Activated naive CD8-positive, alpha-beta T cell (primary cell): Measurements from ENCODE around the gene GRIA1.

Experiments used
- H3K27ac Mint-ChIP-seq: one replicate; pipeline ENCODE4 v1.8.0; 2021; ENCODE audit warnings: mixed read lengths
- H3K27me3 Mint-ChIP-seq: one replicate; pipeline ENCODE4 v1.8.0; 2021; ENCODE audit warnings: mixed read lengths
- H3K36me3 Mint-ChIP-seq: one replicate; pipeline ENCODE4 v1.8.0; 2021; ENCODE audit warnings: mixed read lengths
- H3K4me1 Mint-ChIP-seq: one replicate; pipeline ENCODE4 v1.8.0; 2021; ENCODE audit warnings: low read depth, mixed read lengths
- H3K4me3 Mint-ChIP-seq: one replicate; pipeline ENCODE4 v1.8.0; 2021; ENCODE audit warnings: mild to moderate bottlenecking, mixed read lengths
- H3K9me3 Mint-ChIP-seq: one replicate; pipeline ENCODE4 v1.8.0; 2021; ENCODE audit warnings: low read depth, mixed read lengths

GRIA1 gene

DNA sequence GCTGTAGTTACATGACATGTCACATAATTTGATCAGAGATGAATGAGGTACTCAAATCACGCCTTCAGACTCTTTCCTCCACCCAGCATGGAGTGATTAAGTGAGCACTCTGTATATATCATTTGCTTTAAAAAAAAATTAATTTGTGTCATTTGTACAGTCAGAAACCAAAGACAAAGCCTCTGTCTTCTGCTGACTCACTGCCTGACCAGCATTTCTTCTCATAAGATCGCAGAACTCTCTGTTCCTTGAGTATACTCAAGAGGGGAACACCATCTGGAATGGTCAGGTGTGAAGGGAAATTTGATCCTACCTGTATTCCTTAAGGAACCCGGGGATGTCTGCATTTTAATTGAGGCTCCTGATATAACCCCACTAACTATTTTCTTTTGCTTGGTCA lies 293.8 kb downstream of the GRIA1 start:
- Mint-ChIP-seq H3K27me3 (no peaks in the 10 kb centered on the region), H3K4me3 (no peak overlapping the region)

GRCh38 chr5:153791339-153791738 lies 300.9 kb downstream of the GRIA1 start:
- Mint-ChIP-seq H3K36me3 (no peaks in the 10 kb centered on the region), H3K9me3 (no peaks in the 10 kb centered on the region), H3K27ac (no peak overlapping the region), H3K4me3 (no peak overlapping the region), H3K27me3 (no peaks in the 10 kb centered on the region), H3K4me1 (no peaks in the 10 kb centered on the region)

More for the DNA sequence above, 293.8 kb downstream of the GRIA1 start:
- H3K4me1 Mint-ChIP-seq, result no peaks in the 10 kb centered on the region
- no peak overlapping the region for H3K27ac Mint-ChIP-seq
- no peaks in the 10 kb centered on the region for H3K36me3 Mint-ChIP-seq
- H3K9me3 Mint-ChIP-seq, result no peaks in the 10 kb centered on the region

DNA sequence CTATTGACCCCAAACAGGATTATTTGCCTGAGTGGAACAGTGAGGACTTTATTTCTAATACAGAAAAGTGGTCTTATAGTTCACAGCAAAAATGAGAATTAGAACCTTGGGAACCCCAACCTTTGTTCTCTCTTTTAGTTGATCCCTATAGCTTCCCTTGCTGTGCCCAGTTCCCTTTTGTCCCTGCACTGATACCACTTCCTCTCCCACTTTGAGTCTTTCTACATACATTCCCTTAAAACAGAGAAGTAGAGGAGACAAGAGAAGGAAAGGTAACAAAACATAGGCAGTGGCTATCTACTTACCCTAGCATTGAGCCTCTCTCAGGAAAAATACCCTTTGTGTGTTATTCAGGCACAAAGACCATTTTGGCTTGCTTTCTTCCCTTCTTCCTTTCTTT lies 301.8 kb downstream of the GRIA1 start:
- no peaks in the 10 kb centered on the region for H3K9me3 Mint-ChIP-seq
- no peaks in the 10 kb centered on the region for H3K36me3 Mint-ChIP-seq
- H3K27me3 Mint-ChIP-seq, result no peaks in the 10 kb centered on the region
- H3K4me3 Mint-ChIP-seq, result no peak overlapping the region
- H3K27ac Mint-ChIP-seq, result no peak overlapping the region
- no peaks in the 10 kb centered on the region for H3K4me1 Mint-ChIP-seq

DNA sequence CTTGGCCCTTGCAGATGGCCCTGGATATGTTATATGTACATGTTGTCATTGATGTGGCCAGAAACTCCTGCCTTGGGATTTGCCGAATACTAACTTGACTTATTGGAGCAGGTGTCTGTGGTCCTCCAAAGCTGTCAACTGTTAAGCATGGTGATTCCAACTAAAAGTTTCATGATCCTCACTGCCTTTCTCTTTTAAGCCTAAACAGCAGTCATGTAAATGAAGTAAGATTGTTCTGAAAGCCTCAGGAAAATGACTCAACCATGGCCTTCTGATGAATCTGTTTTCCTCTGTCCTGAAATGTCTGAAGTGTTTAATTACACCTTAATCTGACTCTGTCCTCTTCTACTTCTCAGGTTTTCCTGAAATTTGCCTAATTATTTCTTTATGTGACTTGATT lies 303.2 kb downstream of the GRIA1 start:
- H3K4me3 Mint-ChIP-seq, result no peak overlapping the region
- H3K27me3 Mint-ChIP-seq, result no peaks in the 10 kb centered on the region
- H3K9me3 Mint-ChIP-seq, result no peaks in the 10 kb centered on the region
- no peaks in the 10 kb centered on the region for H3K36me3 Mint-ChIP-seq
- no peak overlapping the region for H3K27ac Mint-ChIP-seq
- H3K4me1 Mint-ChIP-seq, result no peaks in the 10 kb centered on the region

GRCh38 chr5:153794327-153794726 lies 303.9 kb downstream of the GRIA1 start:
- no peaks in the 10 kb centered on the region for H3K27me3 Mint-ChIP-seq
- H3K27ac Mint-ChIP-seq, result no peak overlapping the region
- H3K4me1 Mint-ChIP-seq, result no peaks in the 10 kb centered on the region
- no peaks in the 10 kb centered on the region for H3K36me3 Mint-ChIP-seq
- H3K9me3 Mint-ChIP-seq, result no peaks in the 10 kb centered on the region
- H3K4me3 Mint-ChIP-seq, result no peak overlapping the region

GRCh38 chr5:153796527-153796926 lies 306.1 kb downstream of the GRIA1 start:
- Mint-ChIP-seq H3K9me3 (no peaks in the 10 kb centered on the region), H3K27ac (no peak overlapping the region), H3K4me1 (no peaks in the 10 kb centered on the region), H3K27me3 (no peaks in the 10 kb centered on the region), H3K36me3 (no peaks in the 10 kb centered on the region), H3K4me3 (no peak overlapping the region)

- Mint-ChIP-seq H3K27ac (no peak overlapping the region), H3K36me3 (no peaks in the 10 kb centered on the region), H3K27me3 (no peaks in the 10 kb centered on the region), H3K4me3 (no peak overlapping the region), H3K9me3 (no peaks in the 10 kb centered on the region), H3K4me1 (no peaks in the 10 kb centered on the region)
Observed at GRCh38 chr5:153797484-153797883, 307.0 kb downstream of the GRIA1 start.

- no peaks in the 10 kb centered on the region for H3K27me3 Mint-ChIP-seq
- H3K4me3 Mint-ChIP-seq, result no peak overlapping the region
- no peaks in the 10 kb centered on the region for H3K4me1 Mint-ChIP-seq
- no peaks in the 10 kb centered on the region for H3K9me3 Mint-ChIP-seq
- H3K36me3 Mint-ChIP-seq, result no peaks in the 10 kb centered on the region
- no peak overlapping the region for H3K27ac Mint-ChIP-seq
Observed at GRCh38 chr5:153798830-153799229, 308.4 kb downstream of the GRIA1 start.

GRCh38 chr5:153799466-153799865 lies 309.0 kb downstream of the GRIA1 start:
- H3K4me3 Mint-ChIP-seq, result no peak overlapping the region
- no peaks in the 10 kb centered on the region for H3K36me3 Mint-ChIP-seq
- H3K27me3 Mint-ChIP-seq, result peaks cover 4% of the 10 kb centered on the region
- H3K4me1 Mint-ChIP-seq, result no peaks in the 10 kb centered on the region
- no peak overlapping the region for H3K27ac Mint-ChIP-seq
- H3K9me3 Mint-ChIP-seq, result peaks cover 3% of the 10 kb centered on the region

GRCh38 chr5:153802050-153802821 lies 311.8 kb downstream of the GRIA1 start:
- no peaks in the 10 kb centered on the region for H3K4me1 Mint-ChIP-seq
- H3K36me3 Mint-ChIP-seq, result no peaks in the 10 kb centered on the region
- no peak overlapping the region for H3K27ac Mint-ChIP-seq
- no peak overlapping the region for H3K4me3 Mint-ChIP-seq
- peaks cover 3% of the 10 kb centered on the region for H3K9me3 Mint-ChIP-seq
- peaks cover 4% of the 10 kb centered on the region for H3K27me3 Mint-ChIP-seq

GRCh38 chr5:153807801-153808200 lies 317.3 kb downstream of the GRIA1 start:
- H3K9me3 Mint-ChIP-seq, result peaks cover 3% of the 10 kb centered on the region
- H3K27ac Mint-ChIP-seq, result no peak overlapping the region
- H3K4me3 Mint-ChIP-seq, result no peak overlapping the region
- no peaks in the 10 kb centered on the region for H3K36me3 Mint-ChIP-seq
- H3K27me3 Mint-ChIP-seq, result peaks cover 5% of the 10 kb centered on the region
- H3K4me1 Mint-ChIP-seq, result no peaks in the 10 kb centered on the region

DNA sequence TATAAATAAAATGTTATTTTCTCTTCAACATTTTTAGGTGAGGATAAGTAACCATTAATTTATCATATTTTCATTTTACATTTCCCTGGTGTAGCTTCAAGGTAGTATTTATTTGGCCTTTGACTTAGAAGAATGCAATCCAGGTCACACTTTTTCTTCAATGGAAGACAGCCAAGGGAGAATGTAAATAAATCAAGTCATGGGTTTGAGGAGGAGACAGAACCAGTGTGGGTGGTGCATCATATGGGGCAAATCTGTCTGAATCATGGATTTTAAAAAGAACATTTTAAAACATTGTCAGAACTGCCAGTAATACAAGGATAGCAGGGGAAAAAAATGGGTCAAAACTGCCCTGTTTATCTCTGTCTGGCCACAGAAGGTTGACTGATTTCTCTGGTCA lies 318.7 kb downstream of the GRIA1 start:
- H3K27me3 Mint-ChIP-seq, result peaks cover 3% of the 10 kb centered on the region

GRCh38 chr5:153813901-153814300 lies 323.4 kb downstream of the GRIA1 start:
- peaks cover 4% of the 10 kb centered on the region for H3K9me3 Mint-ChIP-seq

More for the DNA sequence above, 318.7 kb downstream of the GRIA1 start:
- Mint-ChIP-seq H3K36me3 (no peaks in the 10 kb centered on the region), H3K27ac (no peak overlapping the region), H3K4me3 (no peak overlapping the region), H3K9me3 (peaks cover under 1% of the 10 kb centered on the region), H3K4me1 (no peaks in the 10 kb centered on the region)

DNA sequence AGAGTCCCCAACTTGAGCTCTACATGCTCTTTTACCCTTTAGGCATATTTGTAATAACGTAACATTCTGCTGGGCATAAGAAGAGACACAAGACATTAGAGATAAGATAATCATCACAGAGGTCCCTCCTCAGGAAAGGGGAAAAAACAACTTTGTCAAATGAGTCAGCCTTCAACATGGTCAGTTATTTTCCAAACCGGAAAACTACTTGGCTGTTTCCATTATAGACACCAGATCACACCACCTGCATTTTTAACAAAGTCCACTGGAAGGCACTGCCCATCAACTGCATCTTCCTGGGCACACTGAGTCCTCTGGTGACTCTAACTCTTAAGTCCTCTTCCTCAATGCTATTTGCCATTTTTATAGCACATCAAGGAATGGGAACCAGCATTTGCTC lies 326.4 kb downstream of the GRIA1 start:
- H3K4me3 Mint-ChIP-seq, result no peak overlapping the region
- H3K27ac Mint-ChIP-seq, result no peak overlapping the region
- peaks cover 4% of the 10 kb centered on the region for H3K9me3 Mint-ChIP-seq
- H3K36me3 Mint-ChIP-seq, result no peaks in the 10 kb centered on the region
- no peaks in the 10 kb centered on the region for H3K4me1 Mint-ChIP-seq
- peaks cover 5% of the 10 kb centered on the region for H3K27me3 Mint-ChIP-seq

More at GRCh38 chr5:153813901-153814300, 323.4 kb downstream of the GRIA1 start:
- Mint-ChIP-seq H3K4me3 (no peak overlapping the region), H3K36me3 (no peaks in the 10 kb centered on the region), H3K4me1 (no peaks in the 10 kb centered on the region), H3K27ac (no peak overlapping the region), H3K27me3 (peaks cover 6% of the 10 kb centered on the region)

GRCh38 chr5:153818626-153819025 lies 328.2 kb downstream of the GRIA1 start:
- no peak overlapping the region for H3K4me3 Mint-ChIP-seq
- H3K36me3 Mint-ChIP-seq, result no peaks in the 10 kb centered on the region
- peaks cover 5% of the 10 kb centered on the region for H3K27me3 Mint-ChIP-seq
- H3K27ac Mint-ChIP-seq, result no peak overlapping the region
- peaks cover 4% of the 10 kb centered on the region for H3K9me3 Mint-ChIP-seq
- no peaks in the 10 kb centered on the region for H3K4me1 Mint-ChIP-seq

- no peak overlapping the region for H3K4me3 Mint-ChIP-seq
- peaks cover 6% of the 10 kb centered on the region for H3K27me3 Mint-ChIP-seq
- H3K27ac Mint-ChIP-seq, result no peak overlapping the region
- peaks cover 4% of the 10 kb centered on the region for H3K9me3 Mint-ChIP-seq
- no peaks in the 10 kb centered on the region for H3K4me1 Mint-ChIP-seq
- H3K36me3 Mint-ChIP-seq, result no peaks in the 10 kb centered on the region
Observed at GRCh38 chr5:153823036-153823435, 332.6 kb downstream of the GRIA1 start.
